Stimulated activated CD8-positive, alpha-beta memory T cell treated with anti-CD3 and anti-CD28 coated beads, Interleukin-15, amount 100 ng/mL, for 4 hours (primary cell): ENCODE data around the gene TUB.

Experiments
- DNase-seq, 2 donors: peaks; one replicate each; pipeline ENCODE4 v3.0.0-alpha.2; 2020; ENCODE audit warnings: low read depth in 2 of 2

Gene TUB

GRCh38 chr11:8068605-8069221 is 12.3 kb upstream of the TUB start:
- no peak for DNase-seq

- DNase-seq = no peak
These were observed 11.2 kb upstream of the TUB start for GRCh38 chr11:8069771-8070170.

- DNase-seq = no peak
These were observed 10.4 kb upstream of the TUB start for GRCh38 chr11:8070417-8071115.

- no peak for DNase-seq
These were observed 9.1 kb upstream of the TUB start for GRCh38 chr11:8071616-8072581.

GRCh38 chr11:8075119-8075726 is 5.8 kb upstream of the TUB start:
- no peak for DNase-seq

GRCh38 chr11:8079111-8079675 is 1.8 kb upstream of the TUB start:
- no peak for DNase-seq

- no peak for DNase-seq
These were observed 841 bp upstream of the TUB start for GRCh38 chr11:8080069-8080670.

GRCh38 chr11:8081591-8082250 is 710 bp downstream of the TUB start:
- no peak for DNase-seq

- no peak for DNase-seq
These were observed 1.5 kb downstream of the TUB start for GRCh38 chr11:8082391-8083087.

GRCh38 chr11:8083088-8083395 is 2.0 kb downstream of the TUB start:
- no peak for DNase-seq

- no peak for DNase-seq
These were observed 2.9 kb downstream of the TUB start for GRCh38 chr11:8083871-8084281.

- no peak for DNase-seq
These were observed 3.3 kb downstream of the TUB start for GRCh38 chr11:8084352-8084751.

GRCh38 chr11:8085011-8085645 is 4.1 kb downstream of the TUB start:
- DNase-seq = no peak

GRCh38 chr11:8086001-8086479 is 5.0 kb downstream of the TUB start:
- no peak for DNase-seq

GRCh38 chr11:8086571-8086970 is 5.6 kb downstream of the TUB start:
- DNase-seq = no peak

- DNase-seq = no peak
These were observed 6.2 kb downstream of the TUB start for GRCh38 chr11:8087185-8087584.

- no peak for DNase-seq
These were observed 6.7 kb downstream of the TUB start for GRCh38 chr11:8087756-8088155.

GRCh38 chr11:8089791-8090510 is 8.9 kb downstream of the TUB start:
- DNase-seq = no peak

GRCh38 chr11:8090756-8091155 is 9.7 kb downstream of the TUB start:
- no peak for DNase-seq
